HEK293 (cell line): ENCODE results near the gene SPDL1.

Source experiments
- CTCF ChIA-PET: fragments of 350-600 bp; formaldehyde crosslinking; extraction: SDS; loops from one replicate; lab custom pipeline; 2021; ENCODE audit warnings: antibody characterized with exemption; lab: Yijun Ruan, JAX
- POLR2A ChIA-PET: fragments of 300-600 bp; formaldehyde crosslinking; extraction: SDS; loops from one replicate; lab custom pipeline; 2020; ENCODE audit warnings: antibody characterized with exemption, inconsistent platforms; lab: Yijun Ruan, JAX
- H3K27ac ChIP-seq: fragments of 200-500 bp; sonication (Bioruptor generic); 2 replicates; pipeline ENCODE4 v1.5.1; 2014; ENCODE audit warnings: low read depth, low read length, control low read depth, inconsistent platforms; ENCODE audit errors: extremely low read depth
- H3K36me3 ChIP-seq, 2 experiments: fragments of 200-500 bp in 1 of 2; sonication (Bioruptor generic) in 1 of 2; 1 replicate in 1 of 2; 2 replicates in 1 of 2; pipeline ENCODE4 v1.5.1; 2014 to 2017; ENCODE audit warnings: inconsistent platforms in 2 of 2, low read length in 2 of 2; ENCODE audit not compliant: control insufficient read depth in 2 of 2, insufficient read depth in 1 of 2
- H3K4me1 ChIP-seq: fragments of 200-500 bp; sonication (Bioruptor generic); 2 replicates; pipeline ENCODE4 v1.5.1; 2014; ENCODE audit warnings: mild to moderate bottlenecking, low read length, inconsistent platforms; ENCODE audit not compliant: control insufficient read depth, insufficient read depth
- H3K4me3 ChIP-seq: 2 replicates; pipeline ENCODE4 v1.5.1; 2011; ENCODE audit warnings: low read depth, mild to moderate bottlenecking, control low read depth, low read length, moderate library complexity
- H3K9me3 ChIP-seq: fragments of 200-500 bp; sonication (Bioruptor generic); 2 replicates; pipeline ENCODE4 v1.5.1; 2014; ENCODE audit warnings: low read depth, low read length, inconsistent platforms; ENCODE audit not compliant: control insufficient read depth, insufficient read depth
- GLI2 ChIP-seq: fragments of 450-650 bp; formaldehyde crosslinking; IDR thresholded peaks from 2 replicates; pipeline ENCODE4; 2017; ENCODE audit warnings: missing biosample characterization, missing genetic modification characterization, low read depth, borderline replicate concordance
- SALL2 ChIP-seq: fragments of 450-650 bp; formaldehyde crosslinking; IDR thresholded peaks from 2 replicates; pipeline ENCODE4 v1.5.0; 2017; ENCODE audit warnings: missing biosample characterization, mild to moderate bottlenecking, missing genetic modification characterization, borderline replicate concordance
- SETDB1 ChIP-seq: IDR thresholded peaks from one replicate; pipeline ENCODE4 v1.6.1; 2017; ENCODE audit warnings: mild to moderate bottlenecking, low read length, moderate library complexity, mixed read lengths; ENCODE audit not compliant: insufficient read length
- SP2 ChIP-seq: fragments of 450-650 bp; formaldehyde crosslinking; IDR thresholded peaks from 2 replicates; pipeline ENCODE4 v1.5.1; 2016; ENCODE audit warnings: missing biosample characterization, missing genetic modification characterization
- SP3 ChIP-seq: fragments of 450-650 bp; formaldehyde crosslinking; IDR thresholded peaks from 2 replicates; pipeline ENCODE4 v1.5.1; 2016; ENCODE audit warnings: missing biosample characterization, missing genetic modification characterization
- ZBTB21 ChIP-seq: fragments of 450-650 bp; formaldehyde crosslinking; IDR thresholded peaks from 2 replicates; pipeline ENCODE4 v1.5.1; 2017; ENCODE audit warnings: missing biosample characterization, missing genetic modification characterization
- ZNF324 ChIP-seq: fragments of 450-650 bp; formaldehyde crosslinking; IDR thresholded peaks from 2 replicates; pipeline ENCODE4 v1.5.1; 2016; ENCODE audit warnings: missing biosample characterization, missing genetic modification characterization
- ZNF335 ChIP-seq: fragments of 450-650 bp; formaldehyde crosslinking; conservative IDR thresholded peaks from 2 replicates; pipeline ENCODE4 v1.5.1; 2016; ENCODE audit warnings: missing biosample characterization, missing genetic modification characterization
- ZNF510 ChIP-seq: fragments of 450-650 bp; formaldehyde crosslinking; IDR thresholded peaks from 2 replicates; pipeline ENCODE4 v1.5.1; 2018; ENCODE audit warnings: mild to moderate bottlenecking, missing genetic modification characterization, missing biosample characterization; ENCODE audit not compliant: insufficient replicate concordance
- ZNF561 ChIP-seq: fragments of 450-650 bp; IDR thresholded peaks from 2 replicates; pipeline ENCODE4 v1.5.1; 2018; ENCODE audit warnings: missing biosample characterization, missing genetic modification characterization, borderline replicate concordance
- ZNF596 ChIP-seq: fragments of 450-650 bp; IDR thresholded peaks from 2 replicates; pipeline ENCODE4 v1.5.0; 2018; ENCODE audit warnings: missing biosample characterization, mild to moderate bottlenecking, missing genetic modification characterization, moderate library complexity
- ZNF664 ChIP-seq: fragments of 450-650 bp; formaldehyde crosslinking; IDR thresholded peaks from 2 replicates; pipeline ENCODE4 v1.5.1; 2016; ENCODE audit warnings: missing biosample characterization, missing genetic modification characterization
- ZNF701 ChIP-seq: fragments of 450-650 bp; formaldehyde crosslinking; IDR thresholded peaks from 2 replicates; pipeline ENCODE4 v1.5.1; 2016; ENCODE audit warnings: missing biosample characterization, missing genetic modification characterization
- ZNF776 ChIP-seq: fragments of 450-650 bp; formaldehyde crosslinking; IDR thresholded peaks from 2 replicates; pipeline ENCODE4 v1.5.0; 2017; ENCODE audit warnings: missing biosample characterization, missing genetic modification characterization, borderline replicate concordance
- ZNF777 ChIP-seq: fragments of 450-650 bp; formaldehyde crosslinking; IDR thresholded peaks from 2 replicates; pipeline ENCODE4 v1.5.1; 2017; ENCODE audit warnings: missing biosample characterization, missing genetic modification characterization, borderline replicate concordance
- ZXDB ChIP-seq: fragments of 450-650 bp; formaldehyde crosslinking; IDR thresholded peaks from 2 replicates; pipeline ENCODE4 v1.5.1; 2016; ENCODE audit warnings: missing biosample characterization, missing genetic modification characterization
- TF ChIP-seq, protein P1 (sequence below): fragments of 450-650 bp; formaldehyde crosslinking; IDR thresholded peaks from 2 replicates; pipeline ENCODE4 v1.5.1; 2016; ENCODE audit warnings: missing biosample characterization, missing genetic modification characterization
- TF ChIP-seq, protein P2 (sequence below): fragments of 450-650 bp; formaldehyde crosslinking; IDR thresholded peaks from 2 replicates; pipeline ENCODE4 v1.5.1; 2016; ENCODE audit warnings: missing biosample characterization, missing genetic modification characterization
- TF ChIP-seq, protein P3 (sequence below): fragments of 450-650 bp; formaldehyde crosslinking; IDR thresholded peaks from 2 replicates; pipeline ENCODE4 v1.5.1; 2016; ENCODE audit warnings: missing biosample characterization, missing genetic modification characterization
- TF ChIP-seq, protein P4 (sequence below): fragments of 450-650 bp; IDR thresholded peaks from 2 replicates; pipeline ENCODE4 v1.5.1; 2018; ENCODE audit warnings: missing biosample characterization, mild to moderate bottlenecking, missing genetic modification characterization

Gene SPDL1

DNA sequence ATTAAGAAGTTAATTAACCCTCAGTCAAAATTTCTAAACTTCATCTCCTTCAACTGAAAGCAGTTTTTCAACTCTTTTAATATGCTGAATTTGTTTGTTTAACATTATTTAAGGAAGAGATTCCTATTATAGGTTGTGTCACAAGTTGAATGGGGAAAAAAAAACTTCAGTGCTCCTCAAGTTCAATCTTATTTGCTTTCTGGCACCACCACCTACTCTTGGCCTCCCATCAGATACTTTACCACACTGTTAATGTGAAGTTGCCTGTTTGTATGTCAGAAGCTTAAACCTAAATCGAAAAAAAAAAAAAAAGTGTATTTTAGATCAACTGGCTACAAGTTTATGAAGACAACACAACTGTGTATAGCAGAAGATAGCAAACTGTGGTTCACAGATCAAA, 49.4 kb downstream of the SPDL1 start (continued):
- no peak for TF ChIP-seq ZNF561 (tag by site-specific recombination)
- TF ChIP-seq GLI2 (tag by site-specific recombination): no peak
- TF ChIP-seq, all 188 proteins: peak for 0

DNA sequence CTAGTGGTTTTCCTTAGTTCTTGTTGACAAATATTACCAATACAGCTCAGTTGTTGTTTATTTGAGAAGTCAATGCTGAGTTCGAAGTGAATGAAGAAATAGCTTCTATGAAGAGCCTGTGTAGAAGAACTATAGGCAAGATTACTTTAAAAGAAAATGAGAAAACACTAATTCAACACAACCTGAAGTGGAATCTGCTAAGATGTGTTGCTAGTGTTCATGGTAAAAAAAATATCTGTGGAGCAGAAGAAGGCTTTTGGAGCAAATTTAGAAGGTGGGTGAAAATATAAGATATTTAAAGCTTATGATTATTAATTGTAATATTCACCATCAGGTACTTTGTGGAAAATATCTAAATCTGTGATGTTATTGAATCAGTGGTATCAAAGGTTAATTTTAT, 51.0 kb downstream of the SPDL1 start:
- no peaks in the 10 kb centered on the region for H3K9me3 ChIP-seq
- ChIA-PET POLR2A (no interaction called here), CTCF (interaction anchor here (0.6 kb wide), 1 partner anchor 52 kb away, joined by 3 read pairs; no protein-coding TSS in a partner anchor)
- TF ChIP-seq, protein P1, sequence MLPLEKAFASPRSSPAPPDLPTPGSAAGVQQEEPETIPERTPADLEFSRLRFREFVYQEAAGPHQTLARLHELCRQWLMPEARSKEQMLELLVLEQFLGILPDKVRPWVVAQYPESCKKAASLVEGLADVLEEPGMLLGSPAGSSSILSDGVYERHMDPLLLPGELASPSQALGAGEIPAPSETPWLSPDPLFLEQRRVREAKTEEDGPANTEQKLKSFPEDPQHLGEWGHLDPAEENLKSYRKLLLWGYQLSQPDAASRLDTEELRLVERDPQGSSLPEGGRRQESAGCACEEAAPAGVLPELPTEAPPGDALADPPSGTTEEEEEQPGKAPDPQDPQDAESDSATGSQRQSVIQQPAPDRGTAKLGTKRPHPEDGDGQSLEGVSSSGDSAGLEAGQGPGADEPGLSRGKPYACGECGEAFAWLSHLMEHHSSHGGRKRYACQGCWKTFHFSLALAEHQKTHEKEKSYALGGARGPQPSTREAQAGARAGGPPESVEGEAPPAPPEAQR (tag by site-specific recombination): no peak
- TF ChIP-seq SETDB1: peak; percentile 15
- TF ChIP-seq ZNF510 (tag by site-specific recombination): peak; percentile 97
- no peaks in the 10 kb centered on the region for H3K4me1 ChIP-seq
- no peak overlapping the region for H3K27ac ChIP-seq
- no peak overlapping the region for H3K4me3 ChIP-seq
- no peaks in the 10 kb centered on the region for H3K36me3 ChIP-seq

DNA sequence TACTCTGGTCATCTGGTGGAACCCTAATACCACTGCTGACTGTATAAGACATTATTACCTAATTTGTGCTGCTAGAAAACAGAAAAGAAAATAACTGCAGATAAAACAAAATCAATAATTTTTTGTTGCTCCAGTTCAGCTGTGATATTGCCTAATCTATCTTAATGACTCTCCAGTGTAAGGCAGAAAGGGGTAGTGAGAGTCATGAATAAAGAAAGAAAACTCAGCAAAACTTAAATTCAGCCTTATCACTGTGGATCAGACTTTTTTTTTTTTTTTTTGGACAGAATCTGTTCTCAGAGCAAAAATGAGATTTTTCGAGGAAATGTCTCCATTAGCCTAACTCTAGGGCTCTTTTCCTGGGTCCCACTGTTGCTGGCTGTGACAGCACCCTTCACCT, 52.4 kb downstream of the SPDL1 start:
- no peak overlapping the region for H3K27ac ChIP-seq
- no peaks in the 10 kb centered on the region for H3K4me1 ChIP-seq
- POLR2A ChIA-PET: no interaction called here
- TF ChIP-seq ZBTB21 (tag by site-specific recombination) (no peak), ZNF701 (tag by site-specific recombination) (no peak)
- TF ChIP-seq, all 188 proteins: peak for 0
- Histone ChIP-seq H3K36me3 (no peaks in the 10 kb centered on the region), H3K9me3 (no peaks in the 10 kb centered on the region), H3K4me3 (no peak overlapping the region)
- CTCF ChIA-PET: interaction anchor here (0.6 kb wide), 1 partner anchor 501 kb away, joined by 4 read pairs; no protein-coding TSS in a partner anchor

DNA sequence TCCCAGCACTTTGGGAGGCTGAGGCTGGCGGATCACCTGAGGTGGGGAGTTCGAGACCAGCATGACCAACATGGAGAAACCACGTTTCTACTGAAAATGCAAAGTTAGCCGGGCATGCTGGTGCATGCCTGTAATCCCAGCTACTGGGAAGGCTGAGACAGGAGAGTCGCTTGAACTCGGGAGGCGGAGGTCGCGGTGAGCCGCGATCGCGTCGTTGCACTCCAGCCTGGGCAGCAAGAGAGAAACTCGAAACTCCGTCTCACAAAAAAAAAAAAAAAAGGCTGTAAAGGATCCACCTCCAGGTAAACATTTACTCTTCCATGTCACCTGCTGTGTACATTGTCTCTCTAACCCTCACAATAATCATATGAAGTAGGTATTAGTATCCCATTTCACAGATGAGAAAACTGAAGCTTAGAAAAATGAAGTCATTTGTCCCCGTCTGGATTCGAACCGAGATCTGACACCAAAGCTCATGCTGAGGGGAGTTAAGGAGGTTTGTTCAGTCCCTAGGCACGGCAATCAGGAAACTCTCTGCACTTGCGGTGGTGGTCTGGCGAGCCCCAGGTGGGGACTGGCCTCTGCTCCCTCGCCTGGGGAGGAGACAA, 53.0 kb downstream of the SPDL1 start:
- no peak overlapping the region for H3K4me3 ChIP-seq
- no peaks in the 10 kb centered on the region for H3K36me3 ChIP-seq
- ChIA-PET POLR2A (no interaction called here), CTCF (interaction anchor here (0.6 kb wide), 1 partner anchor 501 kb away, joined by 4 read pairs; no protein-coding TSS in a partner anchor)
- H3K4me1 ChIP-seq: no peaks in the 10 kb centered on the region
- H3K27ac ChIP-seq: no peak overlapping the region
- H3K9me3 ChIP-seq: no peaks in the 10 kb centered on the region
- TF ChIP-seq ZNF596 (tag by site-specific recombination): no peak
- no peak for TF ChIP-seq ZNF776 (tag by site-specific recombination)
- TF ChIP-seq ZXDB (tag by site-specific recombination): no peak
- no peak for TF ChIP-seq SP2 (tag by site-specific recombination)
- TF ChIP-seq ZNF324 (tag by site-specific recombination): no peak
- TF ChIP-seq, protein P2, sequence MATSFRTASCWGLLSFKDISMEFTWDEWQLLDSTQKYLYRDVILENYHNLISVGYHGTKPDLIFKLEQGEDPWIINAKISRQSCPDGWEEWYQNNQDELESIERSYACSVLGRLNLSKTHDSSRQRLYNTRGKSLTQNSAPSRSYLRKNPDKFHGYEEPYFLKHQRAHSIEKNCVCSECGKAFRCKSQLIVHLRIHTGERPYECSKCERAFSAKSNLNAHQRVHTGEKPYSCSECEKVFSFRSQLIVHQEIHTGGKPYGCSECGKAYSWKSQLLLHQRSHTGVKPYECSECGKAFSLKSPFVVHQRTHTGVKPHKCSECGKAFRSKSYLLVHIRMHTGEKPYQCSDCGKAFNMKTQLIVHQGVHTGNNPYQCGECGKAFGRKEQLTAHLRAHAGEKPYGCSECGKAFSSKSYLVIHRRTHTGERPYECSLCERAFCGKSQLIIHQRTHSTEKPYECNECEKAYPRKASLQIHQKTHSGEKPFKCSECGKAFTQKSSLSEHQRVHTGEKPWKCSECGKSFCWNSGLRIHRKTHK (tag by site-specific recombination): no peak
- no peak for TF ChIP-seq ZNF335 (tag by site-specific recombination)
- no peak for TF ChIP-seq ZNF777 (tag by site-specific recombination)
- TF ChIP-seq SP3 (tag by site-specific recombination): no peak
- TF ChIP-seq ZNF664 (tag by site-specific recombination): no peak
- TF ChIP-seq SALL2 (tag by site-specific recombination): no peak
- TF ChIP-seq, protein P1 (tag by site-specific recombination): no peak
- TF ChIP-seq, protein P3, sequence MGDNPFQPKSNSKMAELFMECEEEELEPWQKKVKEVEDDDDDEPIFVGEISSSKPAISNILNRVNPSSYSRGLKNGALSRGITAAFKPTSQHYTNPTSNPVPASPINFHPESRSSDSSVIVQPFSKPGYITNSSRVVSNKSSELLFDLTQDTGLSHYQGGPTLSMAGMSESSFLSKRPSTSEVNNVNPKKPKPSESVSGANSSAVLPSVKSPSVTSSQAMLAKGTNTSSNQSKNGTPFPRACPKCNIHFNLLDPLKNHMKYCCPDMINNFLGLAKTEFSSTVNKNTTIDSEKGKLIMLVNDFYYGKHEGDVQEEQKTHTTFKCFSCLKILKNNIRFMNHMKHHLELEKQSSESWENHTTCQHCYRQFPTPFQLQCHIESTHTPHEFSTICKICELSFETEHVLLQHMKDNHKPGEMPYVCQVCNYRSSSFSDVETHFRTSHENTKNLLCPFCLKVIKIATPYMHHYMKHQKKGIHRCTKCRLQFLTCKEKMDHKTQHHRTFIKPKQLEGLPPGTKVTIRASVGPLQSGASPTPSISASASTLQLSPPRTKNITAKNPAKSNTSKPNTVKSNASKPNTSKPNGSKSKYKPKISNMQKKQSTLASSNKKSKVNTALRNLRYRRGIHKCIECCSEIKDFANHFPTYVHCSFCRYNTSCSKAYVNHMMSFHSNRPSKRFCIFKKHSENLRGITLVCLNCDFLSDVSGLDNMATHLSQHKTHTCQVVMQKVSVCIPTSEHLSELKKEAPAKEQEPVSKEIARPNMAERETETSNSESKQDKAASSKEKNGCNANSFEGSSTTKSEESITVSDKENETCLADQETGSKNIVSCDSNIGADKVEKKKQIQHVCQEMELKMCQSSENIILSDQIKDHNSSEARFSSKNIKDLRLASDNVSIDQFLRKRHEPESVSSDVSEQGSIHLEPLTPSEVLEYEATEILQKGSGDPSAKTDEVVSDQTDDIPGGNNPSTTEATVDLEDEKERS: no peak
- TF ChIP-seq, protein P4, sequence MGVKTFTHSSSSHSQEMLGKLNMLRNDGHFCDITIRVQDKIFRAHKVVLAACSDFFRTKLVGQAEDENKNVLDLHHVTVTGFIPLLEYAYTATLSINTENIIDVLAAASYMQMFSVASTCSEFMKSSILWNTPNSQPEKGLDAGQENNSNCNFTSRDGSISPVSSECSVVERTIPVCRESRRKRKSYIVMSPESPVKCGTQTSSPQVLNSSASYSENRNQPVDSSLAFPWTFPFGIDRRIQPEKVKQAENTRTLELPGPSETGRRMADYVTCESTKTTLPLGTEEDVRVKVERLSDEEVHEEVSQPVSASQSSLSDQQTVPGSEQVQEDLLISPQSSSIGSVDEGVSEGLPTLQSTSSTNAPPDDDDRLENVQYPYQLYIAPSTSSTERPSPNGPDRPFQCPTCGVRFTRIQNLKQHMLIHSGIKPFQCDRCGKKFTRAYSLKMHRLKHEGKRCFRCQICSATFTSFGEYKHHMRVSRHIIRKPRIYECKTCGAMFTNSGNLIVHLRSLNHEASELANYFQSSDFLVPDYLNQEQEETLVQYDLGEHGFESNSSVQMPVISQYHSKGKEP: no peak
